ENCODE data around the gene TMEM229A. TPM values are rescaled to one million over a fixed set of nuclear protein-coding genes. Genes with fewer than 3 reads are reported as not detected.

Gene TMEM229A
- polyA plus RNA-seq, 1 donor from 2014 or later: 0.31 TPM

DNA sequence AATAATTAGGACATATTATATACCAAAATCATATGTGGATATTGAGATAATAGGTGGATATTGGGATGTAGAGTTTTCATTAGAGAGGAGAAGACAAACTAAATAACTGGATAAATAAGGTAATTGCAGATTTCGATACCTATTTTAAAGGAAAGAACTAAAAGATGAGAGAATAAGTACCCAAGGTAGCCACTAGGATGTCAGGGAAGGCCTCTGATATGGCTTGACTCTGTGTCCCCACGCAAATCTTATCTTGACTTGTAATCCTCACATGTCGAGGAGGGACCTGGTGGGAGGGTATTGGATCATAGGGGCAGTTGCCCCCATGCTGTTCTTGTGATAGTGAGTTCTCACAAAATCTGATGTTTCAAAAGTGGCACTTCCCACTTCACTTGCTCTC is 44.7 kb upstream of the TMEM229A start:
- no peak overlapping the region for H3K9ac ChIP-seq (ENCODE audit: low read length)
- no peak overlapping the region for H3K4me3 ChIP-seq (ENCODE audit: low read length)
- no peak overlapping the region for H3K4me2 ChIP-seq (ENCODE audit: low read length)
- no peaks in the 10 kb centered on the region for H3K36me3 ChIP-seq (ENCODE audit: insufficient read depth, low read length)
- H3K9me2 ChIP-seq (ENCODE audit: insufficient read depth, low read length): no peaks in the 10 kb centered on the region
- H4K20me1 ChIP-seq (ENCODE audit: insufficient read depth): no peaks in the 10 kb centered on the region
- H3F3A ChIP-seq (ENCODE audit: insufficient read depth, low read length, poor library complexity, severe bottlenecking): no peaks in the 10 kb centered on the region
- no peaks in the 10 kb centered on the region for H3K27me3 ChIP-seq (ENCODE audit: insufficient read depth, low read depth, low read length)
- H3K9me3 ChIP-seq (ENCODE audit: low read length): no peaks in the 10 kb centered on the region
- TF ChIP-seq TAF1 (IDR thresholded peaks at IDR 0.05; ENCODE audit: low read depth) (no peak), POLR2AphosphoS5 (IDR thresholded peaks at IDR 0.05) (no peak), EP300 (conservative IDR thresholded peaks at IDR 0.05; ENCODE audit: poor library complexity, severe bottlenecking) (no peak), MXI1 (conservative IDR thresholded peaks at IDR 0.05; ENCODE audit: poor library complexity, severe bottlenecking) (no peak), EZH2 (IDR thresholded peaks at IDR 0.05; ENCODE audit: borderline replicate concordance, insufficient read depth, low read length, poor library complexity, severe bottlenecking) (no peak), SMC3 (conservative IDR thresholded peaks at IDR 0.05; ENCODE audit: poor library complexity) (no peak), RAD21 (conservative IDR thresholded peaks at IDR 0.05) (no peak), CTCF (IDR thresholded peaks at IDR 0.05; ENCODE audit: poor library complexity, severe bottlenecking) (no peak)
- TF ChIP-seq, protein P1, sequence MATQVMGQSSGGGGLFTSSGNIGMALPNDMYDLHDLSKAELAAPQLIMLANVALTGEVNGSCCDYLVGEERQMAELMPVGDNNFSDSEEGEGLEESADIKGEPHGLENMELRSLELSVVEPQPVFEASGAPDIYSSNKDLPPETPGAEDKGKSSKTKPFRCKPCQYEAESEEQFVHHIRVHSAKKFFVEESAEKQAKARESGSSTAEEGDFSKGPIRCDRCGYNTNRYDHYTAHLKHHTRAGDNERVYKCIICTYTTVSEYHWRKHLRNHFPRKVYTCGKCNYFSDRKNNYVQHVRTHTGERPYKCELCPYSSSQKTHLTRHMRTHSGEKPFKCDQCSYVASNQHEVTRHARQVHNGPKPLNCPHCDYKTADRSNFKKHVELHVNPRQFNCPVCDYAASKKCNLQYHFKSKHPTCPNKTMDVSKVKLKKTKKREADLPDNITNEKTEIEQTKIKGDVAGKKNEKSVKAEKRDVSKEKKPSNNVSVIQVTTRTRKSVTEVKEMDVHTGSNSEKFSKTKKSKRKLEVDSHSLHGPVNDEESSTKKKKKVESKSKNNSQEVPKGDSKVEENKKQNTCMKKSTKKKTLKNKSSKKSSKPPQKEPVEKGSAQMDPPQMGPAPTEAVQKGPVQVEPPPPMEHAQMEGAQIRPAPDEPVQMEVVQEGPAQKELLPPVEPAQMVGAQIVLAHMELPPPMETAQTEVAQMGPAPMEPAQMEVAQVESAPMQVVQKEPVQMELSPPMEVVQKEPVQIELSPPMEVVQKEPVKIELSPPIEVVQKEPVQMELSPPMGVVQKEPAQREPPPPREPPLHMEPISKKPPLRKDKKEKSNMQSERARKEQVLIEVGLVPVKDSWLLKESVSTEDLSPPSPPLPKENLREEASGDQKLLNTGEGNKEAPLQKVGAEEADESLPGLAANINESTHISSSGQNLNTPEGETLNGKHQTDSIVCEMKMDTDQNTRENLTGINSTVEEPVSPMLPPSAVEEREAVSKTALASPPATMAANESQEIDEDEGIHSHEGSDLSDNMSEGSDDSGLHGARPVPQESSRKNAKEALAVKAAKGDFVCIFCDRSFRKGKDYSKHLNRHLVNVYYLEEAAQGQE (IDR thresholded peaks at IDR 0.05; ENCODE audit: borderline replicate concordance): no peak
- H2AFZ ChIP-seq (ENCODE audit: low read depth, low read length): no peak overlapping the region
- H3K27ac ChIP-seq (ENCODE audit: low read length): no peak overlapping the region
- H3K79me2 ChIP-seq (replicated peaks; ENCODE audit: insufficient read depth, low read length): no peaks in the 10 kb centered on the region

GRCh38 chr7:124076841-124077240 is 44.0 kb upstream of the TMEM229A start:
- H3K27me3 ChIP-seq (ENCODE audit: insufficient read depth, low read depth, low read length): no peaks in the 10 kb centered on the region
- H3K4me3 ChIP-seq (ENCODE audit: low read length): no peak overlapping the region
- H4K20me1 ChIP-seq (ENCODE audit: insufficient read depth): no peaks in the 10 kb centered on the region
- H3K36me3 ChIP-seq (ENCODE audit: insufficient read depth, low read length): no peaks in the 10 kb centered on the region
- H3K79me2 ChIP-seq (replicated peaks; ENCODE audit: insufficient read depth, low read length): no peaks in the 10 kb centered on the region
- no peaks in the 10 kb centered on the region for H3K9me2 ChIP-seq (ENCODE audit: insufficient read depth, low read length)
- no peaks in the 10 kb centered on the region for H3F3A ChIP-seq (ENCODE audit: insufficient read depth, low read length, poor library complexity, severe bottlenecking)
- no peaks in the 10 kb centered on the region for H3K9me3 ChIP-seq (ENCODE audit: low read length)
- no peak overlapping the region for H3K27ac ChIP-seq (ENCODE audit: low read length)
- TF ChIP-seq SMC3 (conservative IDR thresholded peaks at IDR 0.05; ENCODE audit: poor library complexity): no peak
- no peak for TF ChIP-seq TAF1 (IDR thresholded peaks at IDR 0.05; ENCODE audit: low read depth)
- no peak for TF ChIP-seq CTCF (IDR thresholded peaks at IDR 0.05; ENCODE audit: poor library complexity, severe bottlenecking)
- no peak for TF ChIP-seq POLR2AphosphoS5 (IDR thresholded peaks at IDR 0.05)
- no peak for TF ChIP-seq MXI1 (conservative IDR thresholded peaks at IDR 0.05; ENCODE audit: poor library complexity, severe bottlenecking)
- TF ChIP-seq RAD21 (conservative IDR thresholded peaks at IDR 0.05): no peak
- no peak for TF ChIP-seq EP300 (conservative IDR thresholded peaks at IDR 0.05; ENCODE audit: poor library complexity, severe bottlenecking)
- no peak for TF ChIP-seq EZH2 (IDR thresholded peaks at IDR 0.05; ENCODE audit: borderline replicate concordance, insufficient read depth, low read length, poor library complexity, severe bottlenecking)
- TF ChIP-seq, protein P1 (IDR thresholded peaks at IDR 0.05; ENCODE audit: borderline replicate concordance): no peak
- no peak overlapping the region for H3K9ac ChIP-seq (ENCODE audit: low read length)
- no peak overlapping the region for H2AFZ ChIP-seq (ENCODE audit: low read depth, low read length)
- H3K4me2 ChIP-seq (ENCODE audit: low read length): no peak overlapping the region
